ENCODE data around the gene PTPRC. TPM values are rescaled to one million over a fixed set of nuclear protein-coding genes. Genes with fewer than 3 reads are reported as not detected.
A peak's percentile ranks its signal among the peaks of the same experiment; 100 is the strongest.

PTPRC gene
- polyA plus RNA-seq, 2 of the 4 experiments (the other 2 are of a cell fraction) = not detected

- no peak overlapping the region for H3K27ac ChIP-seq
- ChIA-PET CTCF (interaction anchor here (0.7 to 2.3 kb wide), 2 partner anchors 18 to 1148 kb away, joined by 3 to 7 read pairs; no protein-coding TSS in a partner anchor), POLR2A (no interaction called here)
- no peak overlapping the region for H3K4me2 ChIP-seq
- TF ChIP-seq, protein P1, sequence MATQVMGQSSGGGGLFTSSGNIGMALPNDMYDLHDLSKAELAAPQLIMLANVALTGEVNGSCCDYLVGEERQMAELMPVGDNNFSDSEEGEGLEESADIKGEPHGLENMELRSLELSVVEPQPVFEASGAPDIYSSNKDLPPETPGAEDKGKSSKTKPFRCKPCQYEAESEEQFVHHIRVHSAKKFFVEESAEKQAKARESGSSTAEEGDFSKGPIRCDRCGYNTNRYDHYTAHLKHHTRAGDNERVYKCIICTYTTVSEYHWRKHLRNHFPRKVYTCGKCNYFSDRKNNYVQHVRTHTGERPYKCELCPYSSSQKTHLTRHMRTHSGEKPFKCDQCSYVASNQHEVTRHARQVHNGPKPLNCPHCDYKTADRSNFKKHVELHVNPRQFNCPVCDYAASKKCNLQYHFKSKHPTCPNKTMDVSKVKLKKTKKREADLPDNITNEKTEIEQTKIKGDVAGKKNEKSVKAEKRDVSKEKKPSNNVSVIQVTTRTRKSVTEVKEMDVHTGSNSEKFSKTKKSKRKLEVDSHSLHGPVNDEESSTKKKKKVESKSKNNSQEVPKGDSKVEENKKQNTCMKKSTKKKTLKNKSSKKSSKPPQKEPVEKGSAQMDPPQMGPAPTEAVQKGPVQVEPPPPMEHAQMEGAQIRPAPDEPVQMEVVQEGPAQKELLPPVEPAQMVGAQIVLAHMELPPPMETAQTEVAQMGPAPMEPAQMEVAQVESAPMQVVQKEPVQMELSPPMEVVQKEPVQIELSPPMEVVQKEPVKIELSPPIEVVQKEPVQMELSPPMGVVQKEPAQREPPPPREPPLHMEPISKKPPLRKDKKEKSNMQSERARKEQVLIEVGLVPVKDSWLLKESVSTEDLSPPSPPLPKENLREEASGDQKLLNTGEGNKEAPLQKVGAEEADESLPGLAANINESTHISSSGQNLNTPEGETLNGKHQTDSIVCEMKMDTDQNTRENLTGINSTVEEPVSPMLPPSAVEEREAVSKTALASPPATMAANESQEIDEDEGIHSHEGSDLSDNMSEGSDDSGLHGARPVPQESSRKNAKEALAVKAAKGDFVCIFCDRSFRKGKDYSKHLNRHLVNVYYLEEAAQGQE (IDR thresholded peaks at IDR 0.05) = no peak
- TF ChIP-seq CBX2 (IDR thresholded peaks at IDR 0.05; ENCODE audit: borderline replicate concordance, low read depth) = no peak
- TF ChIP-seq, protein P2, sequence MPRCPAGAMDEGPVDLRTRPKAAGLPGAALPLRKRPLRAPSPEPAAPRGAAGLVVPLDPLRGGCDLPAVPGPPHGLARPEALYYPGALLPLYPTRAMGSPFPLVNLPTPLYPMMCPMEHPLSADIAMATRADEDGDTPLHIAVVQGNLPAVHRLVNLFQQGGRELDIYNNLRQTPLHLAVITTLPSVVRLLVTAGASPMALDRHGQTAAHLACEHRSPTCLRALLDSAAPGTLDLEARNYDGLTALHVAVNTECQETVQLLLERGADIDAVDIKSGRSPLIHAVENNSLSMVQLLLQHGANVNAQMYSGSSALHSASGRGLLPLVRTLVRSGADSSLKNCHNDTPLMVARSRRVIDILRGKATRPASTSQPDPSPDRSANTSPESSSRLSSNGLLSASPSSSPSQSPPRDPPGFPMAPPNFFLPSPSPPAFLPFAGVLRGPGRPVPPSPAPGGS (IDR thresholded peaks at IDR 0.05) = no peak
- H3K4me3 ChIP-seq = no peak overlapping the region
- H3K9me3 ChIP-seq = no peaks in the 10 kb centered on the region
- DNase-seq (ENCODE audit: low read depth in 1 of 2, low spot score in 1 of 2) = no peak
- no peak for FAIRE-seq
- no peak for ATAC-seq
- H3K4me1 ChIP-seq = peaks cover 20% of the 10 kb centered on the region
Measured at GRCh38 chr1:198667807-198668206, 29.0 kb downstream of the PTPRC start.

DNA sequence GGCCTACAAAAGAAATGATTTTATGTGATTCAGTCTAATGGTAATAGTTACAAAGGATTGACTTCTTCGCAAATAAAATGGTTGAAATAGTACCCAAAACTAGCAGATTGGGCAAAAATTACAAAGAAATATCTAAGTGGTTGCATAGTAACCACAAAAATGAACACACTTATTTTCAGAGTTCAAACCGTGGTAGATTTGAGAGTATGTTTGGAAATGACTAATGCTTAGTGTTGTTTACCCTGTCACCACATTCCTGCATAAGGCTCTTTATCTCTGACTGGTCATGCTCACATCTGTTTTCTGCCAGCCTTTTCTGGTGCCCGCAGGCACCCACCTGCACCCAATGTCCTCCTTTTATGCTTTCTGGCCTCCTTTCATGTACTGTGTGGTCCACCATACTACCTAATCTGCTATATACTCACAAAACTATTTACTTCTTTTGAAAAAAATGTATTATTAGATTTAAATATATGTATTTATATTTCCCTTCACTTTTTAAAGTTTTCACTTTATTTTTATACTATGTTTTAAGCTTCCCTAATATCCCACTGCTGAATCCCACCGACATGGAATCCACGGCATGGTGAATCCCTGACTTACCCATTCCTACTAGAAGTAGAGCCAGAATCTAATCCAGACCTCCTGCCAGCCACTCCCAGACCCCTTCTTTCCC, 30.3 kb downstream of the PTPRC start:
- FAIRE-seq (peak; percentile 54), DNase-seq (ENCODE audit: low read depth in 1 of 2, low spot score in 1 of 2) (peak; percentile 44 to 73), ATAC-seq (peak; percentile 98 to 100)
- H3K9me3 ChIP-seq = no peaks in the 10 kb centered on the region
- H3K4me1 ChIP-seq = peaks cover 20% of the 10 kb centered on the region
- ChIA-PET POLR2A (no interaction called here), CTCF (interaction anchor here (2.3 kb wide), 1 partner anchor 17 kb away, joined by 7 read pairs; no protein-coding TSS in a partner anchor)
- H3K4me3 ChIP-seq = no peak overlapping the region
- WGBS (ENCODE audit: missing lambda C conversion rate) = 41% methylated on average over 5 of the region's 5 CpGs
- peak overlapping the region in 1 of 2 experiments; percentile 64; a peak in 4 of 6 replicates for H3K27ac ChIP-seq
- H3K4me2 ChIP-seq = peak overlapping the region; percentile 44
- TF ChIP-seq SMC3 (IDR thresholded peaks at IDR 0.05) (peak; percentile 12; the same call in 1 of the 3 replicates), HOXB13 (CRISPR knock-in tag; IDR thresholded peaks at IDR 0.05; ENCODE audit: low read depth) (no peak), BHLHE40 (IDR thresholded peaks at IDR 0.05; ENCODE audit: low read depth, low read length) (no peak), HEYL (CRISPR knock-in tag; IDR thresholded peaks at IDR 0.05) (no peak), ZNF302 (CRISPR knock-in tag; IDR thresholded peaks at IDR 0.05) (no peak), HDAC2 (IDR thresholded peaks at IDR 0.05) (no peak), NR3C1 (IDR thresholded peaks at IDR 0.05) (no peak), POLR2A (IDR thresholded peaks at IDR 0.05; ENCODE audit: low read length) (no peak), CHD2 (IDR thresholded peaks at IDR 0.05; ENCODE audit: low read length, partially characterized antibody) (no peak), PBX3 (IDR thresholded peaks at IDR 0.05) (0 out of 2 replicates have a peak, but pooled peaks have one; percentile 37), NFE2L2 (conservative IDR thresholded peaks at IDR 0.05; ENCODE audit: low read length) (no peak), EP300 (IDR thresholded peaks at IDR 0.05) (peak; percentile 37 to 57; a peak in 2 of 5 replicates), JUNB (IDR thresholded peaks at IDR 0.05) (peak; percentile 94), FOXS1 (CRISPR knock-in tag; IDR thresholded peaks at IDR 0.05) (no peak), PHF8 (IDR thresholded peaks at IDR 0.05; ENCODE audit: borderline replicate concordance, low read depth) (no peak), EHMT2 (IDR thresholded peaks at IDR 0.05; ENCODE audit: low read depth) (no peak), HOXB5 (CRISPR knock-in tag; IDR thresholded peaks at IDR 0.05) (no peak), CBX2 (IDR thresholded peaks at IDR 0.05; ENCODE audit: borderline replicate concordance, low read depth) (no peak), EHF (CRISPR knock-in tag; IDR thresholded peaks at IDR 0.05) (no peak), MAFK (IDR thresholded peaks at IDR 0.05; ENCODE audit: partially characterized antibody) (peak; percentile 52), RCOR1 (IDR thresholded peaks at IDR 0.05; ENCODE audit: low read depth, low read length) (no peak), ZFP36 (IDR thresholded peaks at IDR 0.05; ENCODE audit: borderline replicate concordance, partially characterized antibody) (peak; percentile 36)
- TF ChIP-seq, protein P3, sequence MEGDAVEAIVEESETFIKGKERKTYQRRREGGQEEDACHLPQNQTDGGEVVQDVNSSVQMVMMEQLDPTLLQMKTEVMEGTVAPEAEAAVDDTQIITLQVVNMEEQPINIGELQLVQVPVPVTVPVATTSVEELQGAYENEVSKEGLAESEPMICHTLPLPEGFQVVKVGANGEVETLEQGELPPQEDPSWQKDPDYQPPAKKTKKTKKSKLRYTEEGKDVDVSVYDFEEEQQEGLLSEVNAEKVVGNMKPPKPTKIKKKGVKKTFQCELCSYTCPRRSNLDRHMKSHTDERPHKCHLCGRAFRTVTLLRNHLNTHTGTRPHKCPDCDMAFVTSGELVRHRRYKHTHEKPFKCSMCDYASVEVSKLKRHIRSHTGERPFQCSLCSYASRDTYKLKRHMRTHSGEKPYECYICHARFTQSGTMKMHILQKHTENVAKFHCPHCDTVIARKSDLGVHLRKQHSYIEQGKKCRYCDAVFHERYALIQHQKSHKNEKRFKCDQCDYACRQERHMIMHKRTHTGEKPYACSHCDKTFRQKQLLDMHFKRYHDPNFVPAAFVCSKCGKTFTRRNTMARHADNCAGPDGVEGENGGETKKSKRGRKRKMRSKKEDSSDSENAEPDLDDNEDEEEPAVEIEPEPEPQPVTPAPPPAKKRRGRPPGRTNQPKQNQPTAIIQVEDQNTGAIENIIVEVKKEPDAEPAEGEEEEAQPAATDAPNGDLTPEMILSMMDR (IDR thresholded peaks at IDR 0.05) = no peak
- TF ChIP-seq, protein P4, sequence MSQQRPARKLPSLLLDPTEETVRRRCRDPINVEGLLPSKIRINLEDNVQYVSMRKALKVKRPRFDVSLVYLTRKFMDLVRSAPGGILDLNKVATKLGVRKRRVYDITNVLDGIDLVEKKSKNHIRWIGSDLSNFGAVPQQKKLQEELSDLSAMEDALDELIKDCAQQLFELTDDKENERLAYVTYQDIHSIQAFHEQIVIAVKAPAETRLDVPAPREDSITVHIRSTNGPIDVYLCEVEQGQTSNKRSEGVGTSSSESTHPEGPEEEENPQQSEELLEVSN (IDR thresholded peaks at IDR 0.05; ENCODE audit: borderline replicate concordance, low read depth) = no peak
- TF ChIP-seq, protein P5, sequence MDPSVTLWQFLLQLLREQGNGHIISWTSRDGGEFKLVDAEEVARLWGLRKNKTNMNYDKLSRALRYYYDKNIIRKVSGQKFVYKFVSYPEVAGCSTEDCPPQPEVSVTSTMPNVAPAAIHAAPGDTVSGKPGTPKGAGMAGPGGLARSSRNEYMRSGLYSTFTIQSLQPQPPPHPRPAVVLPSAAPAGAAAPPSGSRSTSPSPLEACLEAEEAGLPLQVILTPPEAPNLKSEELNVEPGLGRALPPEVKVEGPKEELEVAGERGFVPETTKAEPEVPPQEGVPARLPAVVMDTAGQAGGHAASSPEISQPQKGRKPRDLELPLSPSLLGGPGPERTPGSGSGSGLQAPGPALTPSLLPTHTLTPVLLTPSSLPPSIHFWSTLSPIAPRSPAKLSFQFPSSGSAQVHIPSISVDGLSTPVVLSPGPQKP (IDR thresholded peaks at IDR 0.05; ENCODE audit: low read depth, low read length) = no peak
